H1 (cell line): ENCODE results near the gene POLDIP3. TPM values are rescaled to one million over a fixed set of nuclear protein-coding genes. Genes with fewer than 3 reads are reported as not detected.

Experiments
- RXRA ChIP-seq: IDR thresholded peaks from 2 replicates; pipeline ENCODE4 v1.6.1; 2011; ENCODE audit warnings: low read depth, mild to moderate bottlenecking, low read length, moderate library complexity; ENCODE audit not compliant: insufficient read depth
- SIX5 ChIP-seq: IDR thresholded peaks from 2 replicates; pipeline ENCODE4 v1.6.1; 2011; ENCODE audit warnings: mild to moderate bottlenecking, low read depth, low read length
- YY1 ChIP-seq: IDR thresholded peaks from 2 replicates; pipeline ENCODE4 v1.6.1; 2011; ENCODE audit warnings: low read depth, mild to moderate bottlenecking, low read length
- polyA plus RNA-seq, 7 experiments: library from polyadenylated mRNA; depleted of rRNA in 3 of 7; stranded (reverse) in 5 of 7; unstranded in 2 of 7; fragments of >200 nt in 5 of 7; fragments of 200-250 nt in 2 of 7; gene quantifications; 1 replicate in 5 of 7; 2 replicates in 1 of 7; 4 replicates in 1 of 7; pipeline versions ENCODE4 v1.2.1 to v1.2.3, GENCODE V29; 2011 to 2013; ENCODE audit warnings: missing spikeins in 2 of 7, mixed read lengths in 2 of 7
- total RNA-seq: library from RNA; stranded (reverse); fragmentation: NEBNext Ultra II Directional; extraction: Animal tissue kit (Norgen Biotek cat#: 25700); gene quantifications from 2 replicates; pipeline ENCODE4 v1.2.1, GENCODE V29; 2021
- TF ChIP-seq, protein P1 (sequence below): fragments of 300-600 bp; sonication (generic); IDR thresholded peaks from 2 replicates; pipeline ENCODE4 v1.7.1; 2012; ENCODE audit warnings: low read length, moderate library complexity, mild to moderate bottlenecking, inconsistent platforms; ENCODE audit not compliant: insufficient replicate concordance

POLDIP3 gene
- total and polyA plus RNA-seq, 2 of the 8 experiments (the other 6 are each of a cell fraction or from before 2014, with no cell fraction given), result 43.5 to 84.6 TPM

DNA sequence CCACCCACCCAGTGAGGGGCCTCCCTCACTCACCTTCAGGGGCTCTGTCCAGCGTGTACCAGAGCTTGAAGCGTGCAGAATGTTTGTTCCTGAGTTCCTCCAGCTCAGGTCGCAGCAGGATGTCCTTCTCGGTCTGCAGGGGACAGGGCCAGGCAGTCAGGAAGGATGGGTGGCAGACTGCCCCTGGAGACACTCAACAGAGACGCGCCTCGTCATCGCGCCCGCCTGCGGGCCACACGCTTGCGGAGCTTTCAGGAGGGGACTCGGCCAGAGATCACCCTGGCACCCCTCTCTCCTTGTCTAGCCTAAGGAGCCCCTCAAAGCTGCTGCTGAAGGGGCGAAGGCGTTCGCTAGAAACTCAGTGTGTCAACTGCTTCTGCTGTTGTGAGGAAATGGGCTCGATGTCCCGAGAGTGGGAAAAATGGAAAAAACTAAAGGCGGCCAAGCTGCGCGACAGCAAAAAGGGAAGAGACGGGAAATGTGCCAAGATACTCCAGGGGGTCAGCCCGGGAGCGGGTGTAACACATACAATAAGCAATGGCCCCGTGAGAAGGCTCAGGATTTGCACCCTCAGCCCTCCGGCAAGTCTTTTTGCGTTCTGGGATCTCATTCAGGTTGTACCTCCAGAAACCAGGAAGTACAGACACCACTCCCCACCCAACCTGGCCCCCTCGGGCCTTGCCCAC is 9.2 kb upstream of the POLDIP3 start (continued):
- TF ChIP-seq, protein P1, sequence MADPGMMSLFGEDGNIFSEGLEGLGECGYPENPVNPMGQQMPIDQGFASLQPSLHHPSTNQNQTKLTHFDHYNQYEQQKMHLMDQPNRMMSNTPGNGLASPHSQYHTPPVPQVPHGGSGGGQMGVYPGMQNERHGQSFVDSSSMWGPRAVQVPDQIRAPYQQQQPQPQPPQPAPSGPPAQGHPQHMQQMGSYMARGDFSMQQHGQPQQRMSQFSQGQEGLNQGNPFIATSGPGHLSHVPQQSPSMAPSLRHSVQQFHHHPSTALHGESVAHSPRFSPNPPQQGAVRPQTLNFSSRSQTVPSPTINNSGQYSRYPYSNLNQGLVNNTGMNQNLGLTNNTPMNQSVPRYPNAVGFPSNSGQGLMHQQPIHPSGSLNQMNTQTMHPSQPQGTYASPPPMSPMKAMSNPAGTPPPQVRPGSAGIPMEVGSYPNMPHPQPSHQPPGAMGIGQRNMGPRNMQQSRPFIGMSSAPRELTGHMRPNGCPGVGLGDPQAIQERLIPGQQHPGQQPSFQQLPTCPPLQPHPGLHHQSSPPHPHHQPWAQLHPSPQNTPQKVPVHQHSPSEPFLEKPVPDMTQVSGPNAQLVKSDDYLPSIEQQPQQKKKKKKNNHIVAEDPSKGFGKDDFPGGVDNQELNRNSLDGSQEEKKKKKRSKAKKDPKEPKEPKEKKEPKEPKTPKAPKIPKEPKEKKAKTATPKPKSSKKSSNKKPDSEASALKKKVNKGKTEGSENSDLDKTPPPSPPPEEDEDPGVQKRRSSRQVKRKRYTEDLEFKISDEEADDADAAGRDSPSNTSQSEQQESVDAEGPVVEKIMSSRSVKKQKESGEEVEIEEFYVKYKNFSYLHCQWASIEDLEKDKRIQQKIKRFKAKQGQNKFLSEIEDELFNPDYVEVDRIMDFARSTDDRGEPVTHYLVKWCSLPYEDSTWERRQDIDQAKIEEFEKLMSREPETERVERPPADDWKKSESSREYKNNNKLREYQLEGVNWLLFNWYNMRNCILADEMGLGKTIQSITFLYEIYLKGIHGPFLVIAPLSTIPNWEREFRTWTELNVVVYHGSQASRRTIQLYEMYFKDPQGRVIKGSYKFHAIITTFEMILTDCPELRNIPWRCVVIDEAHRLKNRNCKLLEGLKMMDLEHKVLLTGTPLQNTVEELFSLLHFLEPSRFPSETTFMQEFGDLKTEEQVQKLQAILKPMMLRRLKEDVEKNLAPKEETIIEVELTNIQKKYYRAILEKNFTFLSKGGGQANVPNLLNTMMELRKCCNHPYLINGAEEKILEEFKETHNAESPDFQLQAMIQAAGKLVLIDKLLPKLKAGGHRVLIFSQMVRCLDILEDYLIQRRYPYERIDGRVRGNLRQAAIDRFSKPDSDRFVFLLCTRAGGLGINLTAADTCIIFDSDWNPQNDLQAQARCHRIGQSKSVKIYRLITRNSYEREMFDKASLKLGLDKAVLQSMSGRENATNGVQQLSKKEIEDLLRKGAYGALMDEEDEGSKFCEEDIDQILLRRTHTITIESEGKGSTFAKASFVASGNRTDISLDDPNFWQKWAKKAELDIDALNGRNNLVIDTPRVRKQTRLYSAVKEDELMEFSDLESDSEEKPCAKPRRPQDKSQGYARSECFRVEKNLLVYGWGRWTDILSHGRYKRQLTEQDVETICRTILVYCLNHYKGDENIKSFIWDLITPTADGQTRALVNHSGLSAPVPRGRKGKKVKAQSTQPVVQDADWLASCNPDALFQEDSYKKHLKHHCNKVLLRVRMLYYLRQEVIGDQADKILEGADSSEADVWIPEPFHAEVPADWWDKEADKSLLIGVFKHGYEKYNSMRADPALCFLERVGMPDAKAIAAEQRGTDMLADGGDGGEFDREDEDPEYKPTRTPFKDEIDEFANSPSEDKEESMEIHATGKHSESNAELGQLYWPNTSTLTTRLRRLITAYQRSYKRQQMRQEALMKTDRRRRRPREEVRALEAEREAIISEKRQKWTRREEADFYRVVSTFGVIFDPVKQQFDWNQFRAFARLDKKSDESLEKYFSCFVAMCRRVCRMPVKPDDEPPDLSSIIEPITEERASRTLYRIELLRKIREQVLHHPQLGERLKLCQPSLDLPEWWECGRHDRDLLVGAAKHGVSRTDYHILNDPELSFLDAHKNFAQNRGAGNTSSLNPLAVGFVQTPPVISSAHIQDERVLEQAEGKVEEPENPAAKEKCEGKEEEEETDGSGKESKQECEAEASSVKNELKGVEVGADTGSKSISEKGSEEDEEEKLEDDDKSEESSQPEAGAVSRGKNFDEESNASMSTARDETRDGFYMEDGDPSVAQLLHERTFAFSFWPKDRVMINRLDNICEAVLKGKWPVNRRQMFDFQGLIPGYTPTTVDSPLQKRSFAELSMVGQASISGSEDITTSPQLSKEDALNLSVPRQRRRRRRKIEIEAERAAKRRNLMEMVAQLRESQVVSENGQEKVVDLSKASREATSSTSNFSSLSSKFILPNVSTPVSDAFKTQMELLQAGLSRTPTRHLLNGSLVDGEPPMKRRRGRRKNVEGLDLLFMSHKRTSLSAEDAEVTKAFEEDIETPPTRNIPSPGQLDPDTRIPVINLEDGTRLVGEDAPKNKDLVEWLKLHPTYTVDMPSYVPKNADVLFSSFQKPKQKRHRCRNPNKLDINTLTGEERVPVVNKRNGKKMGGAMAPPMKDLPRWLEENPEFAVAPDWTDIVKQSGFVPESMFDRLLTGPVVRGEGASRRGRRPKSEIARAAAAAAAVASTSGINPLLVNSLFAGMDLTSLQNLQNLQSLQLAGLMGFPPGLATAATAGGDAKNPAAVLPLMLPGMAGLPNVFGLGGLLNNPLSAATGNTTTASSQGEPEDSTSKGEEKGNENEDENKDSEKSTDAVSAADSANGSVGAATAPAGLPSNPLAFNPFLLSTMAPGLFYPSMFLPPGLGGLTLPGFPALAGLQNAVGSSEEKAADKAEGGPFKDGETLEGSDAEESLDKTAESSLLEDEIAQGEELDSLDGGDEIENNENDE, result no peak
- TF ChIP-seq YY1, result no peak
- TF ChIP-seq SIX5, result no peak
- TF ChIP-seq RXRA, result no peak
